GM06990 (cell line): ENCODE data around the gene NKX6-2.

Experiments used
- DNase-seq: peaks from one replicate; pipeline ENCODE4 v3.0.0-alpha.2; 2011; ENCODE audit not compliant: insufficient read length; ENCODE audit errors: extremely low read depth
- H3K27me3 ChIP-seq: replicated peaks from 2 replicates; pipeline ENCODE4 v1.6.0; 2011; ENCODE audit warnings: low read length; ENCODE audit not compliant: control insufficient read depth, insufficient read depth
- H3K36me3 ChIP-seq: 2 replicates; pipeline ENCODE4 v1.5.1; 2011; ENCODE audit warnings: low read length; ENCODE audit not compliant: control insufficient read depth, insufficient read depth
- H3K4me3 ChIP-seq: replicated peaks from 2 replicates; pipeline ENCODE4 v1.5.1; 2011; ENCODE audit warnings: low read depth, mild to moderate bottlenecking, control low read depth, low read length
- TF ChIP-seq, protein P1 (sequence below): IDR thresholded peaks from 2 replicates; pipeline ENCODE4 v1.5.1; 2011; ENCODE audit warnings: low read length, control low read depth, mild to moderate bottlenecking, inconsistent platforms; ENCODE audit not compliant: insufficient read depth, poor library complexity, severe bottlenecking

NKX6-2 gene

DNA sequence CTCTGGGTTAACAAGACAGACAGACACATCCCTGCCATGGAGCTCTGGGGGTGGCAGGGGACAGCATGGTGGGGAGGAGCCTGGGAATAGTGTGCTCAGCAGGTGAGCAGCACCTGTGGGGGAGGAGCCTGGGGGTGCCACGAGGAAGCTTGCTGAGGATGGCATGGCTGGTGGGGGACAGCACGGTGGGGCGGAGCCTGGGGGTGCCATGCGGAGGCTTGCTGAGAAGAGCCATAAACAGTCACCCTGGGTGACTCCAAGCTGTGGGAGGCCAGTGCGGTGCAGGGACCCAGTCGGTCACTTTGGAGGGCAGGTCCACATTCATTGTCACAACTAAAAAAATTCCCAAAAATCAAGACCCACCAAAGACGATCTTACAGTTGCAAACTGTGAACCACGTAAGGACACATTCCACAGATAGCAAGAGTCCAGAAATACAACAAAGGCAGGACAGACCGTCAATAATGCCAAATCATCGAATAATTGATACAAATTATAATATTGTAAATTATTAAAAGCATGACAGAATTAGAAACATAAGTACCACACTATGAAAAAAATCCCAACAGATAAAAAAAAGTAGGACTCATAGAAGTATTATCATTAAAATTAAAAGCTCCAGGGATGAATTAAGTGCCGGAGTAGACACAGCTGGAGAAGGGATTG lies 24.4 kb downstream of the NKX6-2 start:
- no peak for DNase-seq
- no peaks in the 10 kb centered on the region; the same call in 1 of the 2 replicates for H3K36me3 ChIP-seq
- no peaks in the 10 kb centered on the region for H3K27me3 ChIP-seq
- TF ChIP-seq, protein P1, sequence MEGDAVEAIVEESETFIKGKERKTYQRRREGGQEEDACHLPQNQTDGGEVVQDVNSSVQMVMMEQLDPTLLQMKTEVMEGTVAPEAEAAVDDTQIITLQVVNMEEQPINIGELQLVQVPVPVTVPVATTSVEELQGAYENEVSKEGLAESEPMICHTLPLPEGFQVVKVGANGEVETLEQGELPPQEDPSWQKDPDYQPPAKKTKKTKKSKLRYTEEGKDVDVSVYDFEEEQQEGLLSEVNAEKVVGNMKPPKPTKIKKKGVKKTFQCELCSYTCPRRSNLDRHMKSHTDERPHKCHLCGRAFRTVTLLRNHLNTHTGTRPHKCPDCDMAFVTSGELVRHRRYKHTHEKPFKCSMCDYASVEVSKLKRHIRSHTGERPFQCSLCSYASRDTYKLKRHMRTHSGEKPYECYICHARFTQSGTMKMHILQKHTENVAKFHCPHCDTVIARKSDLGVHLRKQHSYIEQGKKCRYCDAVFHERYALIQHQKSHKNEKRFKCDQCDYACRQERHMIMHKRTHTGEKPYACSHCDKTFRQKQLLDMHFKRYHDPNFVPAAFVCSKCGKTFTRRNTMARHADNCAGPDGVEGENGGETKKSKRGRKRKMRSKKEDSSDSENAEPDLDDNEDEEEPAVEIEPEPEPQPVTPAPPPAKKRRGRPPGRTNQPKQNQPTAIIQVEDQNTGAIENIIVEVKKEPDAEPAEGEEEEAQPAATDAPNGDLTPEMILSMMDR: no peak
- H3K4me3 ChIP-seq: no peak overlapping the region

DNA sequence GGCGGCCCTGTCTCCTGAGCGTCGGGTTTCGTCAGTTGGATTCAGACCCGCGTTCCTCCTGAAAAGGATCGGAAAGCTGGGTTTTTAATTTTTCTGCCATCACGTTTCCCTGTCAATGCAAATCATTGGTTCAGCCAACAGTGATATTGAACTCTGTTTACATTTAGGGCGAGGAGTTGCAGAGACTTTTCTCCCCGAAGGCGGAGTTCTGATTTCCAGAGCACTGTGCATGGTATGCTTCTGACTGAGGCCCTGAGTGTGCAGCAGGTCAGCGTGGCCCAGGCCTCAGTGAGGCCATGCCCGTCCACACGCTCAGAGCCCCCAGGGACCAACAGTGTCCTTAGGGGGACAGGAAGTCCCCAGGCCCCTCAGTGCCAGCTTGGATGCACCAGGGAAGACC lies 27.1 kb downstream of the NKX6-2 start:
- no peak for DNase-seq
- Histone ChIP-seq H3K27me3 (no peaks in the 10 kb centered on the region), H3K36me3 (peaks cover 2% of the 10 kb centered on the region), H3K4me3 (no peak overlapping the region)
- TF ChIP-seq, protein P1: no peak

DNA sequence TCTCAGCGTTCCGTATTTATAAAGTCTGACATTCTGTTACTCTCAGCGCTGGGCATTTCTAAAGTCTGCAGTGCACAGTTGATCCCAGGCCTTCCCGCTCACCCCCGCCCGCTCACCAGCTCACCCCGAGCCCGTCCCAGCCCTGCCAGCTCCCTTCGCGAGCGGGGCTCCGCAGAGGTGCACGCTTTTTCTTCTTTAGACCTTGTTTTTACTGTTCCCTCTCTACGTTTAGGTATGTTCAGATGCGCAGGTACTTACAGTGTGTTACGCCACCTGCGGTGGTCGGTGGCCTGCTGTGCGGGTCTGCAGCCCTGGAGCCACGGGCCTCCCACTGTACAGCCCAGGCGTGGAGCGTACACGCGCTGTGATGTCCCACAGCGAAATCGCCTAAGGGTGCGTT lies 28.8 kb downstream of the NKX6-2 start:
- H3K4me3 ChIP-seq: no peak overlapping the region
- no peak for DNase-seq
- TF ChIP-seq, protein P1: no peak

DNA sequence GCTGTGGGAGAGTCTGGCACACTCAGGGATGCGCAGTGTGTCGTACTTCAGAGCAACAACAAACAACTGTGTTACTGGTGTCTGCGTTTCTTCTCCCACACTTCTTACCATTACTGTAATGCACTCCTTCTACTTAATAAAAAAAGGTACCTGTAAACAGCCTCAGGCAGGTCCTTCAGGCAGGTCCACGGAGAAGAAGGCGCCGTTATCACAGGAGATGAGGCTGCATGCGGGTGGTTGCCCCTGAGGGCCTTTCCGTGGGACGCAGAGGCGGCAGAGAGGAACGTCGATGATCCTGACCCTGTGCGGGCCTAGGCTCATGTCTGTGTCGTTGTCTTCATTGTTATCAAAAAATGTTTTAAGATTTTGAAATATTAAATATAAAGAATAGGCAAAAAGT lies 29.4 kb downstream of the NKX6-2 start:
- H3K4me3 ChIP-seq: no peak overlapping the region
- no peak for DNase-seq
- TF ChIP-seq, protein P1: no peak
- no peaks in the 10 kb centered on the region for H3K27me3 ChIP-seq
- peaks cover 2% of the 10 kb centered on the region for H3K36me3 ChIP-seq

More for the DNA sequence above, 28.8 kb downstream of the NKX6-2 start:
- H3K27me3 ChIP-seq: no peaks in the 10 kb centered on the region
- H3K36me3 ChIP-seq: peaks cover 2% of the 10 kb centered on the region

DNA sequence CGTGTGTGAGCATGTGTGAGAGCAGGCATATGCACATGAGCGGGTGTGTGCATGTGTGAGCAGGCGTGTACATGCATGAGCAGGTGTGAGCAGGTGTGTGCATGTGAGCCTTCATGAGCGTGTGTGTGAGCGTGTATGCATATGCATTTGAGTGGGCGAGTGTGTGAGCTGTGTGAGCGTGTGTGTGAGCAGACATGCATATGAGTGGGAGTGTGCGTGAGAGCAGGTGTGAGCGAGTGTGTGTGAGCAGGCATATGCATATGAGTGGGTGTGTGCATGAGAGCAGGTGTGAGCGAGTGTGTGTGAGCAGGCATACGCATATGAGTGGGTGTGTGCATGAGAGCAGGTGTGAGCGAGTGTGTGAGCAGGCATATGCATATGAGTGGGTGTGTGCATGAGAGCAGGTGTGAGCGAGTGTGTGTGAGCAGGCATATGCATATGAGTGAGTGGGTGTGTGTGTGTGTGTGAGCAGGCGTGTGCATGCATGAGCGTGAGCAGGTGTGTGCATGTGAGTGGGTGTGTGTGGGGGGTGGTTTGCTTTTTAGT lies 30.7 kb downstream of the NKX6-2 start:
- no peaks in the 10 kb centered on the region for H3K27me3 ChIP-seq
- TF ChIP-seq, protein P1: no peak
- H3K36me3 ChIP-seq: peaks cover 2% of the 10 kb centered on the region
- DNase-seq: no peak
- no peak overlapping the region for H3K4me3 ChIP-seq

DNA sequence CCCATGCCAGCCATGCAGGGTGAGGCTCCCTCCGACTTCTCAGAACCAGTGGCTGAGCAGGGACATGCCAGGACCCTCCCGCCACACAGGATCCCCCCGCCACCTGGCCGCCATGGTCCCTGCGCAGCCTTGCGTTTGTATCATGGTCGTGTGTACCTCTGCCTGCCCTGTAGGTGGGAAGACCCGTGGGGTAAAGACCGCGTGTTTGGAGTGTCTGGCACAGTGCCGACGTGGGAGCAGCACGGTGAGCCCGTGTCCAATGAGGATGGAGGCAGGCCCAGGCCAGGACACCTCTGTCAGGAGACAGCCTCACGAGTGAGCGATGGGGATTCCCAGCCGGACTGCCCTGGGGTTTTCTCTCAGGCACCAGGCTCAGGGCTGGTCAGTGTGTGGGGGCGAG lies 31.9 kb downstream of the NKX6-2 start:
- Histone ChIP-seq H3K27me3 (no peaks in the 10 kb centered on the region), H3K4me3 (no peak overlapping the region), H3K36me3 (peaks cover 5% of the 10 kb centered on the region)
- TF ChIP-seq, protein P1: no peak
- DNase-seq: no peak
